ENCODE results near the gene KLC4.

- TF ChIP-seq EZH2 (IDR thresholded peaks at IDR 0.05; ENCODE audit: insufficient read depth, poor library complexity, severe bottlenecking) (no peak), EZH2phosphoT487 (IDR thresholded peaks at IDR 0.05; ENCODE audit: insufficient read depth, low read depth) (no peak)
Observed at GRCh38 chr6:43095939-43096338, 36.5 kb downstream of the KLC4 start.
